H1 (cell line): Measurements from ENCODE around the gene DENND2A. TPM values are rescaled to one million over a fixed set of nuclear protein-coding genes. Genes with fewer than 3 reads are reported as not detected.

Experiments
- CTCF ChIP-seq, 3 experiments: IDR thresholded peaks; 1 replicate in 2 of 3; 2 replicates in 1 of 3; pipeline versions ENCODE4 v1.5.1 to v1.6.1; 2011; ENCODE audit warnings: low read length in 3 of 3, mild to moderate bottlenecking in 3 of 3, inconsistent platforms in 2 of 3, low read depth in 1 of 3, moderate library complexity in 1 of 3; ENCODE audit not compliant: insufficient read depth in 1 of 3; ENCODE audit errors: control extremely low read depth in 1 of 3
- polyA plus RNA-seq, 7 experiments: library from polyadenylated mRNA; depleted of rRNA in 3 of 7; stranded (reverse) in 5 of 7; unstranded in 2 of 7; fragments of >200 nt in 5 of 7; fragments of 200-250 nt in 2 of 7; gene quantifications; 1 replicate in 5 of 7; 2 replicates in 1 of 7; 4 replicates in 1 of 7; pipeline versions ENCODE4 v1.2.1 to v1.2.3, GENCODE V29; 2011 to 2013; ENCODE audit warnings: missing spikeins in 2 of 7, mixed read lengths in 2 of 7
- total RNA-seq: library from RNA; stranded (reverse); fragmentation: NEBNext Ultra II Directional; extraction: Animal tissue kit (Norgen Biotek cat#: 25700); gene quantifications from 2 replicates; pipeline ENCODE4 v1.2.1, GENCODE V29; 2021

Gene DENND2A
- total and polyA plus RNA-seq, 2 of the 8 experiments (the other 6 are each of a cell fraction or from before 2014, with no cell fraction given) = 5.0 to 13.0 TPM

GRCh38 chr7:140672382-140673062, 31.9 kb upstream of the DENND2A start, which contains the start of gene ADCK2 (continued):
- no peak for TF ChIP-seq CTCF (IDR thresholded peaks at IDR 0.05; ENCODE audit: control extremely low read depth in 1 of 3, insufficient read depth in 1 of 3, low read depth in 1 of 3, low read length in 3 of 3)
